Prostate gland (tissue), 2 donors: ENCODE results near the gene DTX4.

Source experiments
- CTCF ChIP-seq, 4 experiments: fragments of 200-600 bp in 2 of 4; fragments of 450-650 bp in 2 of 4; sonication (generic) in 2 of 4; IDR thresholded peaks; 1 replicate in 3 of 4; 2 replicates in 1 of 4; pipeline ENCODE4 v1.5.1; 2016 to 2019; ENCODE audit warnings: antibody characterized with exemption in 4 of 4, mild to moderate bottlenecking in 2 of 4, moderate library complexity in 2 of 4
- POLR2A ChIP-seq: fragments of 450-650 bp; IDR thresholded peaks from one replicate; pipeline ENCODE4 v1.6.1; 2016; ENCODE audit warnings: antibody characterized with exemption, mild to moderate bottlenecking
- POLR2AphosphoS5 ChIP-seq: sonication (generic); formaldehyde crosslinking; IDR thresholded peaks from one replicate; pipeline ENCODE4 v1.6.1; 2017; ENCODE audit warnings: antibody characterized with exemption

- TF ChIP-seq CTCF (IDR thresholded peaks at IDR 0.05): no peak
- TF ChIP-seq POLR2A: no peak
- no peak for TF ChIP-seq POLR2AphosphoS5
Observed at GRCh38 chr11:59223611-59224010, 51.7 kb downstream of the DTX4 start.
